Vagina (tissue), 2 donors: Measurements from ENCODE around the gene CFAP73. TPM values are rescaled to one million over a fixed set of nuclear protein-coding genes. Genes with fewer than 3 reads are reported as not detected.

Experiments
- DNase-seq, 2 donors: peaks; one replicate each; pipeline ENCODE4 v3.0.0-alpha.2; 2017; ENCODE audit errors: extremely low spot score in 2 of 2
- H3K27ac ChIP-seq: fragments of 200-600 bp; sonication (generic); one replicate; pipeline ENCODE4 v1.5.1; 2019
- H3K27me3 ChIP-seq: fragments of 200-600 bp; sonication (generic); one replicate; pipeline ENCODE4 v1.5.1; 2019
- H3K36me3 ChIP-seq, 2 donors: fragments of 200-600 bp; sonication (generic); one replicate each; pipeline ENCODE4 v1.5.1; 2017 to 2019
- H3K4me1 ChIP-seq: fragments of 200-600 bp; sonication (generic); one replicate; pipeline ENCODE4 v1.5.1; 2019
- H3K4me3 ChIP-seq, 2 donors: fragments of 200-600 bp; sonication (generic); 1 replicate in 1 of 2; 2 replicates in 1 of 2; pipeline ENCODE4 v1.5.1; 2016 to 2019
- H3K9me3 ChIP-seq: fragments of 200-600 bp; sonication (generic); one replicate; pipeline ENCODE4 v1.5.1; 2019
- CTCF ChIP-seq, 3 experiments: fragments of 450-650 bp in 2 of 3; fragments of 200-600 bp in 1 of 3; sonication (generic) in 1 of 3; IDR thresholded peaks; one replicate each; pipeline ENCODE4 v1.5.1; 2017 to 2019; ENCODE audit warnings: antibody characterized with exemption in 3 of 3, mild to moderate bottlenecking in 2 of 3, moderate library complexity in 2 of 3
- POLR2A ChIP-seq, 2 donors: fragments of 450-650 bp; IDR thresholded peaks; one replicate each; pipeline ENCODE4 v1.6.1; 2017; ENCODE audit warnings: antibody characterized with exemption in 2 of 2, mild to moderate bottlenecking in 2 of 2, moderate library complexity in 2 of 2
- POLR2AphosphoS5 ChIP-seq, 2 donors: sonication (generic); formaldehyde crosslinking; IDR thresholded peaks; one replicate each; pipeline ENCODE4 v1.9.0; 2017; ENCODE audit warnings: antibody characterized with exemption in 2 of 2, mild to moderate bottlenecking in 2 of 2, low read depth in 1 of 2; ENCODE audit not compliant: insufficient read depth in 1 of 2
- intact Hi-C: fragments of 100-400 bp; cut with DNase I; formaldehyde crosslinking; loops from one replicate; pipeline ENCODE4 v1.15.1; 2023
- total RNA-seq: library from RNA; depleted of rRNA; stranded (reverse); fragments of >200 nt; gene quantifications from one replicate; pipeline ENCODE4 v1.2.3, GENCODE V29; 2016

Gene CFAP73
- total RNA-seq, 1 donor from 2014 or later = not detected

GRCh38 chr12:113190761-113191160, 41.2 kb downstream of the CFAP73 start:
- TF ChIP-seq POLR2A (IDR thresholded peaks at IDR 0.05) (no peak), POLR2AphosphoS5 (IDR thresholded peaks at IDR 0.05; ENCODE audit: insufficient read depth in 1 of 2, low read depth in 1 of 2) (no peak), CTCF (IDR thresholded peaks at IDR 0.05) (no peak)
- intact Hi-C loops = loop anchor here (10.0 kb wide), 2 partner anchors 104 to 144 kb away; partner anchors contain the start of gene SLC8B1
- Histone ChIP-seq H3K36me3 (peaks cover 0 to 14% of the 10 kb centered on the region in 2 donors), H3K4me3 (no peak overlapping the region), H3K27ac (no peak overlapping the region), H3K4me1 (peaks cover 25% of the 10 kb centered on the region), H3K27me3 (no peaks in the 10 kb centered on the region), H3K9me3 (no peaks in the 10 kb centered on the region)
- DNase-seq = no peak

- intact Hi-C loops = loop anchor here (10.0 kb wide), 2 partner anchors 104 to 144 kb away; partner anchors contain the start of gene SLC8B1
- Histone ChIP-seq H3K27me3 (no peaks in the 10 kb centered on the region), H3K4me1 (peaks cover 23% of the 10 kb centered on the region), H3K27ac (no peak overlapping the region), H3K36me3 (peaks cover 0 to 14% of the 10 kb centered on the region in 2 donors), H3K9me3 (no peaks in the 10 kb centered on the region), H3K4me3 (no peak overlapping the region)
- DNase-seq = no peak
- TF ChIP-seq POLR2AphosphoS5 (IDR thresholded peaks at IDR 0.05; ENCODE audit: insufficient read depth in 1 of 2, low read depth in 1 of 2) (no peak), CTCF (IDR thresholded peaks at IDR 0.05) (no peak), POLR2A (IDR thresholded peaks at IDR 0.05) (no peak)
Measured at GRCh38 chr12:113191227-113191626, 41.7 kb downstream of the CFAP73 start.

DNA sequence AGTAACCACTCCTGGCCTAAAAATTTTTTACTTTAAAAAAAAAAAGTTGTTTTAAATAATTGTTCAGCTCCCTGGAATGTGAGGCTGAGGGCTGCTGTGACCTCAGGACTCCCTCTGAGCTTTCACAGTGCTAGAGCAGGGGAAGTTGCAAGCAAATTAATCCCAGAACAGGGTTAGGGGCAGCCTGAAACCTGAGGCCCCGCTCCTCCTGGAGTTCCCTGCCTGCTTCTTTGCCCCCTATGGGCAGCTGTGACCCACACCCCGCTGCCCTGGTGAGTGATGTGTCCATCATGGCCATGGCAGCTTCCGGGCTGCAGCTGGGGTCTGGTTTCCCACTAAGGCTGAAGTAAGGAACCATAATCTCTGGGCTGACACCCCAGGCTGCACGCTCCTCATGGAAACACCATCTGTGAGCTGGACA, 45.5 kb downstream of the CFAP73 start:
- H3K4me3 ChIP-seq = no peak overlapping the region
- no peak for DNase-seq
- no peaks in the 10 kb centered on the region for H3K27me3 ChIP-seq
- intact Hi-C loops = loop anchor here (10.0 kb wide), 2 partner anchors 100 to 140 kb away; partner anchors contain the start of gene SLC8B1
- H3K9me3 ChIP-seq = no peaks in the 10 kb centered on the region
- H3K4me1 ChIP-seq = peaks cover 10% of the 10 kb centered on the region
- H3K36me3 ChIP-seq = peaks cover 0 to 14% of the 10 kb centered on the region in 2 donors
- H3K27ac ChIP-seq = peak overlapping the region; percentile 61
- TF ChIP-seq CTCF (IDR thresholded peaks at IDR 0.05) (no peak), POLR2A (IDR thresholded peaks at IDR 0.05) (no peak), POLR2AphosphoS5 (IDR thresholded peaks at IDR 0.05; ENCODE audit: insufficient read depth in 1 of 2, low read depth in 1 of 2) (no peak)

DNA sequence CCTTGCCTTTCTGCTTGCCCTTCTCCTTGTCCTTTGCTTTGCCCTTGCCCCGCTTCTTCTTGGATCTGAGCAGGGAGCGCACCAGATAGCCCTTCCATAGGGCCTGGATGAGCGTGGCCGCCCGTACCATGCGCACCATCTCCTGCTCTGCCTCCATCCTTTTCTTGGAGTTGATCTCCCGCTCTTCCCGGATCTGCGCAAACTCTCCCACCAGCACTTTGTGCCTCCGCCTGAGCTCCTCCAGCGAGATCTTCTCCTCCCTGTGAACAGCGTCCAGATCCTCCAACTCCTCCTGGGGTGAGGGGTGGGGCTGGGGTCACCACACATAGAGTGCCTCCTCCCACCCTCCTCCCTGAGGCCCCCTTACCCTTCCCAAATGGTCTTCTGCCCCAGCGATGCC, 46.1 kb downstream of the CFAP73 start:
- Histone ChIP-seq H3K36me3 (peaks cover 0 to 14% of the 10 kb centered on the region in 2 donors), H3K4me1 (peaks cover 10% of the 10 kb centered on the region), H3K27ac (peak overlapping the region; percentile 61), H3K27me3 (no peaks in the 10 kb centered on the region), H3K9me3 (no peaks in the 10 kb centered on the region), H3K4me3 (no peak overlapping the region)
- TF ChIP-seq POLR2A (IDR thresholded peaks at IDR 0.05) (no peak), POLR2AphosphoS5 (IDR thresholded peaks at IDR 0.05; ENCODE audit: insufficient read depth in 1 of 2, low read depth in 1 of 2) (no peak), CTCF (IDR thresholded peaks at IDR 0.05) (no peak)
- no peak for DNase-seq
- intact Hi-C loops = loop anchor here (10.0 kb wide), 2 partner anchors 99 to 139 kb away; partner anchors contain the start of gene SLC8B1

DNA sequence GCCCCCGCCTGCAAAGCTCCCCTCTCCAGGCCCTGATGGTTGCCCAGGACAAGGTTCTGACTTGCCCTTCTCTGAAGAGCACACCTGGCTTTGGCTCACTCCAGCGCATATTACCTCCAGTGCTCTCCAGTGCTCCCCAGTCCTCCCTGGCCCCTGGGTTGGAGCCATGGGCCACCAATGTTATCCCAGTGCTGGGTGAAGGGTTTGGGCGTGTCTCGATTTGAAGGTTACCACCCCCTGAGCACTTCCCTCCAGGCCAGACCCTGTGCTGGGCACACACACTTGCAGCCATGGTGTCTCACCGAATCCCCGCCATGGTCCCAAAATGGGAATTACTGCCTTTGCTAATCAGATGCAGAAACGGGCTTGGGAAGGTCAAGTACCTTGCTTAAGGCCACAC, 47.1 kb downstream of the CFAP73 start:
- intact Hi-C loops = loop anchor here (10.0 kb wide), 2 partner anchors 98 to 138 kb away; partner anchors contain the start of gene SLC8B1
- DNase-seq = no peak
- H3K4me1 ChIP-seq = peaks cover 10% of the 10 kb centered on the region

More for the DNA sequence above, 47.1 kb downstream of the CFAP73 start:
- Histone ChIP-seq H3K27ac (no peak overlapping the region), H3K36me3 (peaks cover 0 to 8% of the 10 kb centered on the region in 2 donors), H3K9me3 (no peaks in the 10 kb centered on the region), H3K27me3 (no peaks in the 10 kb centered on the region), H3K4me3 (no peak overlapping the region)
- no peak for TF ChIP-seq CTCF (IDR thresholded peaks at IDR 0.05)
- no peak for TF ChIP-seq POLR2AphosphoS5 (IDR thresholded peaks at IDR 0.05; ENCODE audit: insufficient read depth in 1 of 2, low read depth in 1 of 2)
- TF ChIP-seq POLR2A (IDR thresholded peaks at IDR 0.05) = no peak
